H1 (cell line): ENCODE results near the gene TMTC2. TPM values are rescaled to one million over a fixed set of nuclear protein-coding genes. Genes with fewer than 3 reads are reported as not detected.

Experiments used
- CTCF ChIA-PET: fragments of 300-600 bp; sonication (Branson Sonifier 250); formaldehyde crosslinking; loops from one replicate; lab custom pipeline; 2021; ENCODE audit not compliant: partially characterized antibody; lab: Charles Lee
- POLR2A ChIA-PET: fragments of 300-600 bp; sonication (Branson Sonifier 250); formaldehyde crosslinking; loops from one replicate; lab custom pipeline; 2021; ENCODE audit warnings: inconsistent platforms; ENCODE audit not compliant: partially characterized antibody; lab: Charles Lee
- DNase-seq, 2 experiments: peaks; one replicate each; pipeline versions ENCODE4 v3.0.0 to v3.0.0-alpha.2; 2010 to 2022; ENCODE audit warnings: low spot score in 2 of 2, low read depth in 1 of 2, mixed read lengths in 1 of 2
- FAIRE-seq: peaks from 2 replicates; lab custom pipeline; 2011; peaks lifted over from hg19 to GRCh38; lab: Jason Lieb, UNC
- H2AFZ ChIP-seq: 2 replicates; pipeline ENCODE4 v1.8.1; 2012; ENCODE audit warnings: low read length, inconsistent platforms
- H2AK5ac ChIP-seq: 2 replicates; pipeline ENCODE4 v1.6.1; 2013; ENCODE audit warnings: low read depth, low read length
- H2BK120ac ChIP-seq: replicated peaks from 2 replicates; pipeline ENCODE3; 2013; ENCODE audit warnings: low read depth, low read length, inconsistent platforms
- H2BK12ac ChIP-seq: 2 replicates; pipeline ENCODE4 v1.6.1; 2013; ENCODE audit warnings: low read depth, low read length
- H2BK15ac ChIP-seq: 2 replicates; pipeline ENCODE4 v1.6.1; 2013; ENCODE audit warnings: low read length
- H2BK20ac ChIP-seq: 2 replicates; pipeline ENCODE4 v1.6.1; 2013; ENCODE audit warnings: low read length
- H2BK5ac ChIP-seq: 2 replicates; pipeline ENCODE4 v1.6.1; 2013; ENCODE audit warnings: low read depth, low read length
- H3K14ac ChIP-seq: 2 replicates; pipeline ENCODE4 v1.6.1; 2013; ENCODE audit warnings: inconsistent platforms; ENCODE audit not compliant: insufficient read length
- H3K18ac ChIP-seq: 2 replicates; pipeline ENCODE4 v1.6.1; 2013; ENCODE audit warnings: low read length; ENCODE audit errors: extremely low read depth
- H3K23ac ChIP-seq: 2 replicates; pipeline ENCODE4 v1.6.1; 2013; ENCODE audit warnings: inconsistent platforms; ENCODE audit not compliant: insufficient read length
- H3K23me2 ChIP-seq: 2 replicates; pipeline ENCODE4 v1.6.1; 2013; ENCODE audit warnings: low read depth, low read length
- H3K27ac ChIP-seq: 2 replicates; pipeline ENCODE4 v1.6.1; 2011; ENCODE audit warnings: low read depth, low read length, inconsistent platforms
- H3K27me3 ChIP-seq, 4 experiments: replicated peaks in 1 of 4; 1 replicate in 1 of 4; 2 replicates in 3 of 4; pipeline versions ENCODE4 v1.6.1 to v1.8.1; 2011 to 2013; ENCODE audit warnings: low read length in 3 of 4, mild to moderate bottlenecking in 3 of 4, inconsistent platforms in 2 of 4, mixed read lengths in 2 of 4, moderate library complexity in 1 of 4; ENCODE audit not compliant: control insufficient read depth in 3 of 4, insufficient read depth in 3 of 4; ENCODE audit errors: extremely low read depth in 1 of 4
- H3K36me3 ChIP-seq, 4 experiments: 2 replicates each; pipeline versions ENCODE4 v1.6.1 to v1.8.1; 2011 to 2013; ENCODE audit warnings: mild to moderate bottlenecking in 4 of 4, low read length in 3 of 4, moderate library complexity in 2 of 4, control low read depth in 1 of 4, inconsistent platforms in 1 of 4; ENCODE audit not compliant: insufficient read depth in 4 of 4, control insufficient read depth in 2 of 4
- H3K4ac ChIP-seq: replicated peaks from 2 replicates; pipeline ENCODE3; 2013; ENCODE audit warnings: low read length, low read depth, mixed read lengths, inconsistent platforms; ENCODE audit not compliant: insufficient read length
- H3K4me1 ChIP-seq, 4 experiments: replicated peaks in 1 of 4; 1 replicate in 1 of 4; 2 replicates in 3 of 4; pipeline versions ENCODE4 v1.6.1 to v1.8.1; 2011 to 2013; ENCODE audit warnings: low read length in 3 of 4, inconsistent platforms in 2 of 4, mixed read lengths in 1 of 4; ENCODE audit not compliant: insufficient read depth in 4 of 4, control insufficient read depth in 3 of 4
- H3K4me2 ChIP-seq, 2 experiments: 2 replicates each; pipeline versions ENCODE4 v1.6.1 to v1.8.1; 2011 to 2013; ENCODE audit warnings: low read depth in 2 of 2, low read length in 2 of 2, control low read depth in 1 of 2, inconsistent platforms in 1 of 2, mild to moderate bottlenecking in 1 of 2; ENCODE audit not compliant: insufficient read depth in 1 of 2
- H3K4me3 ChIP-seq, 4 experiments: fragments of 200-600, 300-600 bp in 1 of 4; sonication (generic), shearing (Covaris generic), sonication (Bioruptor Twin) in 1 of 4; 2 replicates each; pipeline versions ENCODE4 v1.5.1 to v1.8.1; 2011 to 2016; ENCODE audit warnings: low read length in 4 of 4, low read depth in 3 of 4, control low read depth in 2 of 4, inconsistent platforms in 2 of 4, mild to moderate bottlenecking in 2 of 4, mixed read lengths in 1 of 4, moderate library complexity in 1 of 4; ENCODE audit not compliant: insufficient read depth in 2 of 4; ENCODE audit errors: extremely low read depth in 1 of 4
- H3K56ac ChIP-seq: replicated peaks from 2 replicates; pipeline ENCODE3; 2013; ENCODE audit warnings: low read depth, mild to moderate bottlenecking, mixed read lengths, low read length, inconsistent platforms; ENCODE audit not compliant: insufficient read length
- H3K79me1 ChIP-seq: 2 replicates; pipeline ENCODE4 v1.6.1; 2013; ENCODE audit warnings: low read depth, low read length, control low read depth
- H3K79me2 ChIP-seq, 2 experiments: 2 replicates each; pipeline versions ENCODE4 v1.6.1 to v1.8.1; 2012 to 2013; ENCODE audit warnings: low read length in 2 of 2, mild to moderate bottlenecking in 2 of 2, inconsistent platforms in 1 of 2; ENCODE audit not compliant: insufficient read depth in 2 of 2, control insufficient read depth in 1 of 2
- H3K9ac ChIP-seq, 4 experiments: replicated peaks in 1 of 4; 1 replicate in 1 of 4; 2 replicates in 3 of 4; pipeline versions ENCODE4 v1.6.1 to v1.8.1; 2011 to 2013; ENCODE audit warnings: low read depth in 3 of 4, low read length in 3 of 4, control low read depth in 2 of 4, mild to moderate bottlenecking in 2 of 4, moderate library complexity in 2 of 4, inconsistent platforms in 1 of 4; ENCODE audit errors: extremely low read depth in 1 of 4
- H3K9me3 ChIP-seq, 2 experiments: 2 replicates each; pipeline versions ENCODE4 v1.6.1 to v1.8.1; 2012 to 2013; ENCODE audit warnings: mild to moderate bottlenecking in 2 of 2, moderate library complexity in 2 of 2, control low read depth in 1 of 2, inconsistent platforms in 1 of 2, low read depth in 1 of 2, low read length in 1 of 2, mixed read lengths in 1 of 2; ENCODE audit not compliant: insufficient read depth in 2 of 2
- H4K20me1 ChIP-seq, 2 experiments: replicated peaks in 1 of 2; 2 replicates each; pipeline versions ENCODE3 to v1.8.1; 2011 to 2013; ENCODE audit warnings: inconsistent platforms in 2 of 2, low read length in 2 of 2, mild to moderate bottlenecking in 1 of 2; ENCODE audit not compliant: insufficient read depth in 2 of 2, control insufficient read depth in 1 of 2
- H4K5ac ChIP-seq: 2 replicates; pipeline ENCODE4 v1.6.1; 2013; ENCODE audit warnings: low read length, low read depth, mixed read lengths, inconsistent platforms; ENCODE audit not compliant: insufficient read length
- H4K8ac ChIP-seq: 2 replicates; pipeline ENCODE4 v1.8.0; 2013; ENCODE audit warnings: mild to moderate bottlenecking, moderate library complexity, low read length, inconsistent platforms; ENCODE audit not compliant: insufficient read depth; ENCODE audit errors: extremely low read depth
- H4K91ac ChIP-seq: replicated peaks from 2 replicates; pipeline ENCODE3; 2013; ENCODE audit warnings: low read length, mixed read lengths, inconsistent platforms; ENCODE audit not compliant: insufficient read length
- CEBPB ChIP-seq: IDR thresholded peaks from 2 replicates; pipeline ENCODE4 v1.6.1; 2012; ENCODE audit warnings: low read depth, low read length
- CHD1 ChIP-seq: IDR thresholded peaks from 2 replicates; pipeline ENCODE4 v1.6.1; 2012; ENCODE audit warnings: low read depth, low read length, improper control_type of control experiment
- CREB1 ChIP-seq: IDR thresholded peaks from 2 replicates; pipeline ENCODE4 v1.6.1; 2012; ENCODE audit warnings: inconsistent platforms
- CTBP2 ChIP-seq: IDR thresholded peaks from 2 replicates; pipeline ENCODE4 v1.7.0; 2011; ENCODE audit warnings: borderline replicate concordance, mild to moderate bottlenecking, moderate library complexity, mixed read lengths, low read length; ENCODE audit not compliant: insufficient read depth, insufficient read length
- EZH2 ChIP-seq: fragments of 200-600 bp; sonication (generic); IDR thresholded peaks from 2 replicates; pipeline ENCODE4 v1.7.1; 2012; ENCODE audit warnings: low read depth, mild to moderate bottlenecking, moderate library complexity, low read length, inconsistent platforms; ENCODE audit not compliant: severe bottlenecking
- HDAC6 ChIP-seq: IDR thresholded peaks from one replicate; pipeline ENCODE4 v1.7.1; 2012; ENCODE audit warnings: low read depth, mild to moderate bottlenecking, inconsistent platforms, low read length, moderate library complexity
- POLR2AphosphoS5 ChIP-seq: IDR thresholded peaks from 2 replicates; pipeline ENCODE4 v1.6.1; 2011; ENCODE audit warnings: low read depth, low read length
- RXRA ChIP-seq: IDR thresholded peaks from 2 replicates; pipeline ENCODE4 v1.6.1; 2011; ENCODE audit warnings: low read depth, mild to moderate bottlenecking, low read length, moderate library complexity; ENCODE audit not compliant: insufficient read depth
- SP2 ChIP-seq: IDR thresholded peaks from 2 replicates; pipeline ENCODE4 v1.6.1; 2012; ENCODE audit warnings: mild to moderate bottlenecking, low read length, inconsistent platforms
- SP4 ChIP-seq: IDR thresholded peaks from 2 replicates; pipeline ENCODE4 v1.6.1; 2012; ENCODE audit warnings: low read length, inconsistent platforms
- YY1 ChIP-seq: IDR thresholded peaks from 2 replicates; pipeline ENCODE4 v1.6.1; 2011; ENCODE audit warnings: low read depth, mild to moderate bottlenecking, low read length
- WGBS, 2 experiments: shearing (Covaris generic) in 1 of 2; methylation state at CpG; one replicate each; pipeline versions ENCODE4 v1.1.6 to v1.1.7; 2013 to 2015; ENCODE audit warnings: low lambda C conversion rate in 2 of 2, mixed read lengths in 2 of 2, inconsistent platforms in 1 of 2, low coverage in 1 of 2, missing lambda C conversion rate in 1 of 2; ENCODE audit not compliant: insufficient replicate concordance in 2 of 2, insufficient coverage in 1 of 2, insufficient read length in 1 of 2; ENCODE audit errors: extremely low coverage in 1 of 2, missing lambda C conversion rate in 1 of 2; 5-methylcytosine and 5-hydroxymethylcytosine counted together
- polyA plus RNA-seq, 7 experiments: library from polyadenylated mRNA; depleted of rRNA in 3 of 7; stranded (reverse) in 5 of 7; unstranded in 2 of 7; fragments of >200 nt in 5 of 7; fragments of 200-250 nt in 2 of 7; gene quantifications; 1 replicate in 5 of 7; 2 replicates in 1 of 7; 4 replicates in 1 of 7; pipeline versions ENCODE4 v1.2.1 to v1.2.3, GENCODE V29; 2011 to 2013; ENCODE audit warnings: missing spikeins in 2 of 7, mixed read lengths in 2 of 7
- total RNA-seq: library from RNA; stranded (reverse); fragmentation: NEBNext Ultra II Directional; extraction: Animal tissue kit (Norgen Biotek cat#: 25700); gene quantifications from 2 replicates; pipeline ENCODE4 v1.2.1, GENCODE V29; 2021
- TF ChIP-seq, protein P1 (sequence below): IDR thresholded peaks from 2 replicates; pipeline ENCODE4 v1.6.1; 2012; ENCODE audit warnings: inconsistent platforms
- TF ChIP-seq, protein P2 (sequence below), 3 experiments: IDR thresholded peaks; 1 replicate in 2 of 3; 2 replicates in 1 of 3; pipeline versions ENCODE4 v1.5.1 to v1.6.1; 2011; ENCODE audit warnings: low read length in 3 of 3, mild to moderate bottlenecking in 3 of 3, inconsistent platforms in 2 of 3, low read depth in 1 of 3, moderate library complexity in 1 of 3; ENCODE audit not compliant: insufficient read depth in 1 of 3; ENCODE audit errors: control extremely low read depth in 1 of 3

TMTC2 gene
- total and polyA plus RNA-seq, 2 of the 8 experiments (the other 6 are each of a cell fraction or from before 2014, with no cell fraction given), result 2.3 to 3.9 TPM

DNA sequence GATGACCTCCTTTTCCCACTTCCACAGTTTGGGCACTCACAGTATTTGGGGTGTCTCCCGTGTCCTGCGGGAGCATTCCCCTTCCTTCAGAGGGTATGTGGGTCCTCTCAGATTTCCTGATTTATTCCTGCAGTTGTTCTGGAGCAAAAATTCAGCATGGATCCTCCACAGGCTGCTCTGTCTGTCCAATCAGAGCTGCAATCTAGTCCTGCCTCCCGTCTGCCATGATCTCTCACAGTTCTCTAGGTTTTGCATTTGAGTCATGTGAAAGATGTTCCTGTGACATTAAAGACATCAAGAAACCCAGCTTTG lies 435.9 kb downstream of the TMTC2 start:
- no peak overlapping the region for H2BK5ac ChIP-seq
- H2AFZ ChIP-seq, result no peak overlapping the region
- no peaks in the 10 kb centered on the region for H4K20me1 ChIP-seq
- no peaks in the 10 kb centered on the region for H3K27me3 ChIP-seq
- H3K4ac ChIP-seq, result no peak overlapping the region
- ChIA-PET POLR2A (no interaction called here), CTCF (interaction anchor here (1.7 kb wide), 1 partner anchor 10 kb away, joined by 5 read pairs; no protein-coding TSS in a partner anchor)
- no peak overlapping the region for H2BK120ac ChIP-seq
- H3K9ac ChIP-seq, result no peak overlapping the region
- H3K14ac ChIP-seq, result no peak overlapping the region
- H3K56ac ChIP-seq, result no peak overlapping the region
- H3K23me2 ChIP-seq, result no peaks in the 10 kb centered on the region
- no peak overlapping the region for H2BK15ac ChIP-seq
- no peaks in the 10 kb centered on the region for H3K36me3 ChIP-seq
- no peak overlapping the region for H3K18ac ChIP-seq
- no peak overlapping the region for H2BK20ac ChIP-seq
- DNase-seq, result no peak
- H3K4me1 ChIP-seq, result no peaks in the 10 kb centered on the region
- H3K27ac ChIP-seq, result no peak overlapping the region
- no peaks in the 10 kb centered on the region for H3K9me3 ChIP-seq
- H3K23ac ChIP-seq, result no peak overlapping the region
- no peak overlapping the region for H3K4me3 ChIP-seq
- H3K79me2 ChIP-seq, result no peaks in the 10 kb centered on the region
- H4K91ac ChIP-seq, result no peak overlapping the region
- H3K4me2 ChIP-seq, result no peak overlapping the region
- WGBS, 2 experiments, result 83% methylated on average over 3 of the region's 3 CpGs; no CpG with 5 or more reads in 1 of the 2 experiments
- H2BK12ac ChIP-seq, result no peak overlapping the region
- FAIRE-seq, result no peak
- no peak overlapping the region for H4K5ac ChIP-seq
- no peak overlapping the region for H2AK5ac ChIP-seq
- no peak overlapping the region for H4K8ac ChIP-seq
- H3K79me1 ChIP-seq, result no peaks in the 10 kb centered on the region
- TF ChIP-seq EZH2 (no peak), CHD1 (no peak), CTBP2 (no peak), SP2 (no peak), YY1 (no peak), HDAC6 (no peak), CEBPB (no peak), CREB1 (no peak), RXRA (no peak), POLR2AphosphoS5 (no peak), SP4 (no peak)
- TF ChIP-seq, protein P1, sequence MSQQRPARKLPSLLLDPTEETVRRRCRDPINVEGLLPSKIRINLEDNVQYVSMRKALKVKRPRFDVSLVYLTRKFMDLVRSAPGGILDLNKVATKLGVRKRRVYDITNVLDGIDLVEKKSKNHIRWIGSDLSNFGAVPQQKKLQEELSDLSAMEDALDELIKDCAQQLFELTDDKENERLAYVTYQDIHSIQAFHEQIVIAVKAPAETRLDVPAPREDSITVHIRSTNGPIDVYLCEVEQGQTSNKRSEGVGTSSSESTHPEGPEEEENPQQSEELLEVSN, result no peak
- TF ChIP-seq, protein P2, sequence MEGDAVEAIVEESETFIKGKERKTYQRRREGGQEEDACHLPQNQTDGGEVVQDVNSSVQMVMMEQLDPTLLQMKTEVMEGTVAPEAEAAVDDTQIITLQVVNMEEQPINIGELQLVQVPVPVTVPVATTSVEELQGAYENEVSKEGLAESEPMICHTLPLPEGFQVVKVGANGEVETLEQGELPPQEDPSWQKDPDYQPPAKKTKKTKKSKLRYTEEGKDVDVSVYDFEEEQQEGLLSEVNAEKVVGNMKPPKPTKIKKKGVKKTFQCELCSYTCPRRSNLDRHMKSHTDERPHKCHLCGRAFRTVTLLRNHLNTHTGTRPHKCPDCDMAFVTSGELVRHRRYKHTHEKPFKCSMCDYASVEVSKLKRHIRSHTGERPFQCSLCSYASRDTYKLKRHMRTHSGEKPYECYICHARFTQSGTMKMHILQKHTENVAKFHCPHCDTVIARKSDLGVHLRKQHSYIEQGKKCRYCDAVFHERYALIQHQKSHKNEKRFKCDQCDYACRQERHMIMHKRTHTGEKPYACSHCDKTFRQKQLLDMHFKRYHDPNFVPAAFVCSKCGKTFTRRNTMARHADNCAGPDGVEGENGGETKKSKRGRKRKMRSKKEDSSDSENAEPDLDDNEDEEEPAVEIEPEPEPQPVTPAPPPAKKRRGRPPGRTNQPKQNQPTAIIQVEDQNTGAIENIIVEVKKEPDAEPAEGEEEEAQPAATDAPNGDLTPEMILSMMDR (IDR thresholded peaks at IDR 0.05; ENCODE audit: control extremely low read depth in 1 of 3, insufficient read depth in 1 of 3, low read depth in 1 of 3, low read length in 3 of 3), result no peak
